Measurements from ENCODE around the gene DGCR8.
A peak's percentile ranks its signal among the peaks of the same experiment; 100 is the strongest.
"Not testable (repeated sequence)": the region's sequence is repeated elsewhere in the genome, so short reads cannot be mapped to it uniquely, and the experiment has no call there.

DGCR8 gene

DNA sequence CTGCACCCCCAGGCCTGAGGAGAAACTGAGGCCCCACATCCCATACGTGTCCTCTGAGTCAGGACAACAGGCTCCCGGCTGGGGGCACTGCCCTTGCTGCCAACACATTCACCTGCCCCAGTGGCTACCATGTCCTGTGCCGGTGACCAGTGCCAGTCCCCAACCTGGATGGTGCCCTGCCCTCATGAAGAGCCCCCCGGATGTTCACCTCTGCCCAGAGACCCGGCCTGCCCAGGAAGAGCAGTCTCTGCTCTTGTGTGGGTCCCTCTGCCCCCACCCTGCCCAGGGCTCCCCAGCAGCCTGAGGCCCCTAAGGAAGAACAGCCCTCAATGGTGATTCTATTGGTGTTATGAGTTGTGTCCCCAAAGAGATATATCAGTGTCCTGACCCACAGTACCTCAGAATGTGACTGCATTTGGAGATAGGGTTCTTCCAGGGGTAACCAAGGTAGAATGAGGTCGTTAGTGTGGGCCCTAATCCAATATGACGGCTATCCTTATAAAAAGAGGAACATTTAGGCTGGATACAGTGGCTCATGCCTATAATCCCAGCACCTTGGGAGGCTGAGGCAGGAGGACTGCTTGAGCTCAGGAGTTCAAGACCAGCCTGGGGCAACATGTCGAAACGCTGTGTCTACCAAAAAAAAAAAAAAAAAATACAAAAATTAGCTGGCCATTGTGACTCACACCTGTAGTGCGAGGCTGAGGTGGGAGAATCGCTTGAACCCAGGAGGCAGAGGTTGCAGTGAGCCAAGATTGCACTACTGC lies 13.2 kb upstream of the DGCR8 start:
- no peak for DNase-seq (ENCODE audit: low read depth in 3 of 3)

DNA sequence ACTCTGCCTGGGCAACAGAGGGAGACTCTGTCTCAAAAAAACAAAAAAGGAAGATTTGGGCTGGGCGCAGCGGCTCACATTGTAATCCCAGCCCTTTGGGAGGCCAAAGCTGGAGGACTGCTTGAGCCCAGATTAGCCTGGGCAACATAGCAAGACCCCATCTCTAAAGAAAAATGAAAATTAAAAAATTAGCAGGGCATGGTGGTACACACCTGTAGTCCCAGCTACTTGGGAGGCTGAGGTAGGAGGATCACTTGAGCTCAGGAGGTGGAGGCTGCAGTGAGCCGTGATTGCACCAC lies 12.7 kb upstream of the DGCR8 start:
- DNase-seq (ENCODE audit: low read depth in 3 of 3) = not testable (repeated sequence)

DNA sequence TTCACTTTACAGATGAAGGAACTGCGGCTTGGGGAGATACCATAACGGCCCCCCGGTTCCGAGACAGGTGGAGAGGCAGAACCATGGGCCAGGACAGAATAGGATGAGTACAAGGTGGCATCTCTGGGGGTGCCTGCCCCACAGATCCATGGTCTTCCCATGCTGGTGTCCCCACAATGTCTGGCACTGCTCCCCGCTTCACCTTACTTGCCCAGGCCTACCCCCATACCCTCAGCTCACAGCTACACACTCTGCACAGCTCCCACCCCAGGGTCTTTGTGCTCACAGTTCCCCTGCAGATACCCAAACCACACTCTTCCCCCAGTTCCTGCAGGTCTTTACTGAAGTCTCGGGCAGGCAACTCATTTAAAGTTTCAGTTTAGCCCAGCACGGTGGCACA lies 11.4 kb upstream of the DGCR8 start:
- DNase-seq (ENCODE audit: low read depth in 3 of 3) = no peak

DNA sequence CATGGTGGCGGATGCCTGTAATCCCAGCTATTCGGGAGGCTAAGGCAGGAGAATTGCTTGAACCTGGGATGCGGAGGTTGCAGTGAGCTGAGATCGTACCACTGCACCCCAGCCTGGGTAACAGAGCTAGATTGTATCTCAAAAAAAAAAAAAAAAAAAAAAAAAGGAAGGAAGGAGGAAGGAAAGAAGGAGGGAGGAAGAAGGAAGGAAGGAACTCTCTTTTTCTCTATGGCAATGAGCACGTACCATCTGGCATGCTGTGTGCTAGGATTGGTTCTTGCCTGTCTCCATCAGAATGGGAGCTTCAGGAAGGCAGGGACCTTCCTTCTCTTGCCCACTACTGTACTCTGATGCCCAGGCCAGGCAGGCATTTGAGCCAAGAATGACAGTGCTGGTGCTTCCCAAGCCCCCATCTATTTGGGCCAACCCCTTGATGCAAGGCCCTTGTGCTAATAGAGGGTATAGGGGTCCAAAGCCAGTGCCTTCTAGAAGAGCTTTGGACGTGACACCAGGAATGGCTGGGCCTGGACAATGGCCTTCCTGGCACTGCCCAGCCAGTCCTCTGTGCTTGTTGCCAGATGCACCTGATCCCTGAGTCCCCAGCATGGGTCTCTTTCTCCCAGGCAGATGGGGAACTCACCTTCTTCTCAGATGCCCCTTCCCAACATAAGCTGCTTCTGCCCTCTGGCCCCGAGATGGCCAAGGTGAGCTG lies 10.6 kb upstream of the DGCR8 start:
- no peak for DNase-seq (ENCODE audit: low read depth in 3 of 3)

DNA sequence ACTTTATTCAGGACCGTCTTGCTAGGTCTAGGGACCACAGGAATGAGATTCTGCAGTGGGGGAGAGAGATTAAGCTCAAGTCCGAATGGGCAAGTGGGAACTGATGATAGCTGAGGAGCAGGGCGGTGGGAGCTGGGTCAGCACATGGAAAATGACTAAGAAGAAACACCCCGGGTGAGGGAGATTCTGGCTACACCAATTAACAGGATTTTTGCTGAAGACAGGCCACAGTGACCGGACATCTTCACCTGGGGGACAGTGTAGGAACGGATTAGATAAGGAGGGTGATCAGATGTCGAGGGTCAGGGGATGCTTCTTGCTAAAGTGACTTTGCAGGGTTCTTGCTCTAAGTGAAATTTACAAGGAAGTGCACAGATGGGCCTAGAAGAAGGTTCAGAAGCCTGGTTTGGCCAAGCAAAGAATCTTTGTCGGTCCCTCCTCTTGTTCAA lies 8.5 kb upstream of the DGCR8 start:
- DNase-seq (ENCODE audit: low read depth in 3 of 3) = no peak

DNA sequence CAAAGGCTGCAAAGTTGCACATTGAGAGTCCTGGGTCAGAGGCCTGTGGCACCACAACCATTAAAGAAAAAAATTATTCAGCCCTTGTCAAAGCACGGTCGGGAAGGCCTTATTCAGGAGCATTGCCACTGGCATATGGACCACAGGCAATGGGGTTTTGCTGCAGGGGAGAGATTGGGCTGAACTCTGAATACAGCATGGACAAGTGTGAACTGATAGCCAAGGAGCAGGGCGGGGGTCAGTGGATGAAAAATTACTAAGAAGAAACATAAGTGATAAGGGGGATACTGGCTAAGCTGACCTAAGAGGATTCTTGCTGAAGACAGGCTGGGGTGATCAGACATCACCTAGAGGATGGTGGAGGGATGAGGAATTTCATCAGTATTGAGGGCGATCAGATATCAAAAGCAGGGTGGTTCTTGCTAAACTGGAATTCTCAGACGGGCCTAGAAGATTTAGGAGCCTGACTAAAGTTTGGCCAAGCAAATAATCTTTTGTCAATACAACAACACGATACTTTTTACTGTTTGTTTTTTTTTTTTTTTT lies 3.3 kb upstream of the DGCR8 start:
- no peak for DNase-seq (ENCODE audit: low read depth in 3 of 3)

DNA sequence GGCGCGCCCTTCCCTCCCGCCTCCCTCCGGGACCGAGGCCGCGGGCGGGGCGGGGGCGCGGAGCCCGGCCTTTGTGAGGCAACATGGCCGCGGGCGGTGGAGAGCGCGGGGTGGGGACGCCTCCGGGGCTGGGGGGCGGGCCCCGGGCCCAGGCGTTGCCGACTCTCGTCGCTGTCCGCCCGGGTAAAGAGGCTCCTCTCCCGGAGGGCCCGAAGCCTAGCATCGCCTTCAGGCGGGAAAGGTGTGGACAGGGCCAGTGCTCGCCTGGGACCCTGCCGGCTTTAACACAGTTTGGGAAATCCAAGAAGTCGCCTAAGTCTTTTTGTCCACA lies 369 bp downstream of the DGCR8 start:
- peak in 2 of 3 experiments; percentile 45 to 69 for DNase-seq (ENCODE audit: low read depth in 3 of 3)

DNA sequence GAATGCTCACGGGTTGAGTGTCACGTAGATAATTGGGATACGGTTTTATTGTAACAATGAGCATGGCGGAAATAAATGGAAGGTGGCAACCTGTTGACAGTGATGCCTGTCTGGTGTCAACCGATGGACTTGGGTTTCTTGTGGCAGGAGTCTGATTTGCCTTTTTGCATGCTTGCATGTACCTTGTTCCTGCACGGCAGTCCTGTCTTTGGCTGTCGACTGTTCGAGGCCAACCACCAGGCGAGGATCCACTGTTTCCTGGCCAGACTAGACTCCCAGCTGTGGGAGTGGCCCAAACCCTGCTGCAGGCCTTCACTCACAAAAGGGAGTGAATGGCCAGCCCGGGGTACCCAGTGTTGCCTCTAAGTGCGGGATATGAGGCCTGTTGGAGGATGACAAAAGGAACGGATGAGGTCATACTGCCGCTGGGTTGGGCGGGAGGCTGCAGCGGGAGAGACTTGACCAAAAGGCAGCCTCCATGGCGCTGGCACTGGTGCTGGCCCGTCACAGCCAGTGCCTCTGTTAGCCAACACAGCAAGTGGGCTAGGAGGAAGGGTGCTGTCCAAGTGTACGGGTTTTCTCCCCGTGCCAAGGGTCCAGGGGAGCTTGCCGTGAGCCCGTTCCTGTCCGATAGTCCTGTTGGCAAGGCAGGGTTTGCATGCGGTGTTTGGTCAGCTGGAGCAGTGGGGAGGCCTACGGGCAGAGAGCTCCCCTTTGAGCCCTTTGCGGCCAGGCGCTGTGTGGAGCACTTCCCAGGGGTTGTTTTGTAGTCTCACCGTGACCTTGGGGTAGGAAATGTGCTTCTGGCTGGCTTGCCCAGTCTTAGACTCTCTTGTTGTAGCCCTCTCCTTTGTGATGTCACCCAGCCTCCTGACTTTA lies 974 bp downstream of the DGCR8 start:
- no peak for DNase-seq (ENCODE audit: low read depth in 3 of 3)

DNA sequence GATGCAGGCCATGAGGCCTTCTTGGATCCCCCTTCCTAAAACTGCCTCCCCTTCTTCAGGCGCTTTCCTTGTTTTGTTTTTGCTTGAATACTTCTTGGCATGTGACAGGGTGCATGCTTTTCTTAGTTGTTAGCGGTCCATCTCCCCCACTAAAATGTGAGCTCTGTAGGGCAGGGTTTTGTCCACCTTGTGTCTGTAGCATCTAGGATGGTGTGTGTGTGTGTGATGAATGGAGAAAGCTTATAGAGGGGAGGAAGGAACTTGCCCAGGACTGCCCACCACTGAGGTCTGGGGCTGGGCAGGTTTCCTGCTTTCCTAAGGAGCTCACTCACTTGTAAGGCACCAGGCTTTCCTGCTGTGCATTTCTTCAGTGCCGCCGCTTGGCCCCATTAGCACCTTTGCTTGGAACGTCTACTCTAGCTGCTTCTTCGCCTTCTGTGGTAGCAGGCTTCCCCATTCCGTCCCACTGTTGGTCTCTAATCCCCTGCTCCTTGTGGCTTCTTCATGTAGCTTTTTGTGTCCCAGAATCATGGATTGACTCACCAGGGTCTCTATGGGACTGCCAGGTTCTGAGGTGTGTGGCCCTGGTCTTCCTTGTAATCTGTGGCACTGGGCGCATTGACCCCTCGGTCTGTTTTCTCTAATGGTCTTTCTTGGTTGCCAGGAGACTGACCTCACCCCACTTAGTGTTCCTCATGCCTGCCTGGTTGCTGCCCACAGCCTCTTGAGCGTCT lies 3.3 kb downstream of the DGCR8 start:
- DNase-seq (ENCODE audit: low read depth in 3 of 3) = no peak

DNA sequence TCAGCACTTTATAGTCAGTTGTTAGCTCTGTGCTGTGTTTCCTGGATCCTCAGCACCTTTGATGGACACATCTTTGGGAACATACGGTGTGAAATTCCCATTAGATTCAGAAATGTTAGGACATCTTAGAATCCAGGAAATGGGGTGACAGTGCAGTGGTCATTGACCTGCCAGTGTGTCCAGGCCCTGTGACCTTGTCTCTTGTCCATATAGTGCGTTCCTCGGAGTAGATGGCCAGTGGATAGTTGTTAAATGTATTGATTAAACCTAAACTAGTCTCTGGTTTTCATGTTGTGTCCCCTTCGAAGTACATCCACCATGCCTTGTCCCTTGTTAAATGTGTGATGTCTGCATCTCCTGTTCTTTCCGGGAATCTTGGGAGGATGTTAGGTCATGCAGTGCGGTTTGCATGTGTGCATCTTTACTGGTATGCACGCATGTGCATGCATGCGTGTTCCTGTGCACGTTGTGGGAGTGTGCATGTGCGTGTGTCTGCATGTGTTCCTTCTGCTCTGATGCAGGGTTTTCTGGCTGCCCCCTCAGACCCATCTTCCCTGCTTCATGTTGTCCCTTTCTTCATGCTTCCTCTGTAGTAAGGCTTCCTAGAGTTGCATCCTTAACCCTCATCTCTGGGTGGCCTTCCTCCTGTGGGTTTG lies 4.0 kb downstream of the DGCR8 start:
- no peak for DNase-seq (ENCODE audit: low read depth in 3 of 3)

DNA sequence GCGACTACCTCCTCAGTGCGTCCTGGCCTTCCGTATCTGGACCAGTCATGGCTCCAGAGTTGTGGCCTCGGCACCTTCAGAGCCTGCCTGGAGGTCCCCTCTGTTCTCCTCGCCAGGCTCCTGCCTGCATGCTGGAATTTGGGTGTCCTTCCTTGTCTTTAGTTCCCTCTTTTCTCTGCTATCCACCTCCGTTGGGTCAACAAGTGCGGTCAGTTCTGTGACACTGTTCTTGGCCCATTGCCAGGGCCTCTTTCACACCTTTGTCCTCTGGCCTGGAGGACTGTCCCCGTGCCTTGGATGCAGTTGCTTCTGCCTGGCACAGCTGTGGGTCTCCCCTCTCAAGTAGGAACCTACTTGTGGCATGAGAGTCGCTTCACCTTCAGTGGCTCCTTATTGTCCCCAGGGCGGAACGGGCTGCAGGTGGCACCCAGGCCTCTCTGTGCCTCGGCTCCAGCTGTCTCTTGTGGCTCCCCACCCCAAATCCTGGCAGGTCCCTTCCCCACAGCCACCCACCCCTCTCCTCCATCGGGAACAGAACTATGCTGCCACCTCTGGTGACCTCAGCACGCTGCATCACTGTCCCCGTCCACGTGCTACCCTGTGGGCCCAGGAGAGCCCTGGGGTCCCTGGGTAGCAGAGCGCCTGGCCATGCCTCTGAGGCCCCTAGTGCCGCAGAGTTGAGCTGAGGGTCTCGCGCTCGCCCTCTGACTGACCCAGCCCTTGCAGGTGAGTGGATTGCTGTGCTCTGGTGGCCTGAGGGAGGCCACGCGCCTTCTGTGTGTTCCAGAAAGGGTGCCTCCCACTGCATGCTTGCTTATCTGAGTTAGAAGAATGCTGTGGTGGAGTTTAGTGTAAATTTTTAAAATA lies 4.7 kb downstream of the DGCR8 start:
- DNase-seq (ENCODE audit: low read depth in 3 of 3) = no peak

DNA sequence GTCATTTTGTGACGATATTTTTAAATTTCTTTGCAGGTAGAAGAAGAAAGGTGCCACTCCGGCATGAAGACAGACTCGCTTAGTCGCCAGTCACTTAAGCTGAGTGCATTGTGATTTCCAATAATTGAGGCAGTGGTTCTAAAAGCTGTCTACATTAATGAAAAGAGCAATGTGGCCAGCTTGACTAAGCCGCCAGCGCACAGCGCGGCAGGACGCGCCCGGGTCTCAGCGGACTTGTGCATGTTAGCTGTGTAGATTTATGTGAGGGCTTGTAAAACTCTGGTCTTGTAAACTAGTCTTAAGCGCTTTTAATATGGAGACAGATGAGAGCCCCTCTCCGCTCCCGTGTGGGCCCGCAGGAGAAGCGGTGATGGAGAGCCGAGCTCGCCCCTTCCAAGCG lies 5.6 kb downstream of the DGCR8 start:
- DNase-seq (ENCODE audit: low read depth in 3 of 3) = no peak

DNA sequence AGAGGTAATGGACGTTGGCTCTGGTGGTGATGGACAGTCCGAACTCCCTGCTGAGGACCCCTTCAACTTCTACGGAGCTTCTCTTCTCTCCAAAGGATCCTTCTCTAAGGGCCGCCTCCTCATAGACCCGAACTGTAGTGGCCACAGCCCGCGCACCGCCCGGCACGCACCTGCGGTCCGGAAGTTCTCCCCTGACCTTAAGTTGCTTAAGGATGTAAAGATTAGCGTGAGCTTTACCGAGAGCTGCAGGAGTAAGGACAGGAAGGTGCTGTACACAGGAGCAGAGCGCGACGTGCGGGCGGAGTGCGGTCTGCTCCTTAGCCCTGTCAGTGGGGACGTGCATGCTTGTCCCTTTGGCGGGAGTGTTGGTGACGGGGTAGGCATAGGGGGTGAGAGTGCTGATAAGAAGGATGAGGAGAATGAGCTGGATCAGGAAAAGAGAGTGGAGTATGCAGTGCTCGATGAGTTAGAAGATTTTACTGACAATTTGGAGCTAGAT lies 6.1 kb downstream of the DGCR8 start:
- DNase-seq (ENCODE audit: low read depth in 3 of 3) = no peak

DNA sequence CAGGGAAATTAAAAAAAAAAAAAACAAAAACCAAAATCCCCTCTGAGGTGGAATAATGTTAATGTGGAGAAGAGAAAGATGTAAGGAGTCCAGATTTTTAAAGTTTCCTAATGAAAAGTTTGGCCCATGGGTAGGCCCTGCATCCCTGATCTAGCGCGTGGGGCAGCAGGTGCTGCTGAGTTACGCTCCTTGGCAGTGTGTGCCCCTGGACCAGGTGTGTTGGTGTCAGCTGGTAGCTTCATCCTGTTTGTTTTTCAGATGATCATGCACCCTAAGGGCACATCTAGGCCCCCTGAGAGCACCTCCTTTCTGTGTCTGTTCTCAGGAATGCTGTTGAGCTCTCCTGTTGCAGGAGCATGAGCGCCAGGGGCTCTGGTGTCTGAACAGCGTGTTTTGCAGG lies 6.7 kb downstream of the DGCR8 start:
- no peak for DNase-seq (ENCODE audit: low read depth in 3 of 3)

DNA sequence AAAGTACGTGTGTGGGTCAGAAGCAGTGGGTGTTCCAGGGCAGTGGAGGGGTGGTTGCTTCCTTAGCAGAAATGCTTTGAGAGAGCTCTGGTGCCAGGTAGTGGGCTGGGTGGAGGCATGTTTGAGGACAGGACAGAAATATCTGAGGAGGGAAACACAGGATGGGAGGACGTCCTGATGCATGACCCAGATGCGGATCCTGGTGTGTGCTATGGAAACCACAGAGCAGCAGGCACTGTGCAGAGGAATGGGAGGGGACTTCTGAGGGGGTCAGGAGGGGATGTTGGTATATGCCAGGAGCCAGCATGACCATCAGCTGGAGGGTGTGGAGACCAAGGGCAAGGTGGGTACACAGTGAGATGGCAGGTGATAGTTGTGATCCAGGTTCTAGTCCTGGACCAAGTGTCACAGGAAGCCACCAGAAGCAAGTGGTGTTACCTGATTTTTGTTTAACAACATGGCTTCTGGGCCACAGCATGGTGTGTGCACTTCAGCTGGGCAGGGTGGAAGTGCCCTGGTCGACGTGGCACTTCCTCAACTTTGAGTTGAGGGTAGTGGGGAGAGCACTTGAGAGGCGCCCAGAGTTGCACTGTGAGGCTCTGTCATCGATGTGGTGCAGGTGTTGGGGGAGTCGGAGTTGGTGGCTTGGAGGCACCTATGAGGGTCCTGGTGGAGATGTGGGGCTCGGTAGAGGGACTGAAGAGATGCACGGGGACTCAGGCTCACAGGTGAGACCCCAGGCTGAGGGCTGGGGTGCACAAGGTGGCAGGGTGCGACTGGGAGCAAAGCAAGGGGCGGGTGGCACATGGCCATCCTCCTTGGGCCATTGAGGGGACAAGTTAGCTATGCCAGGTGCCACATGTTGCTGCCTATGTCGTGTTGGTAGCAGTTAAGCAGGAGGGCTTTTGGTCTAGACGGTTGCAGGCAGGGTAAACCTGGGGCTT lies 7.5 kb downstream of the DGCR8 start:
- DNase-seq (ENCODE audit: low read depth in 3 of 3) = no peak

DNA sequence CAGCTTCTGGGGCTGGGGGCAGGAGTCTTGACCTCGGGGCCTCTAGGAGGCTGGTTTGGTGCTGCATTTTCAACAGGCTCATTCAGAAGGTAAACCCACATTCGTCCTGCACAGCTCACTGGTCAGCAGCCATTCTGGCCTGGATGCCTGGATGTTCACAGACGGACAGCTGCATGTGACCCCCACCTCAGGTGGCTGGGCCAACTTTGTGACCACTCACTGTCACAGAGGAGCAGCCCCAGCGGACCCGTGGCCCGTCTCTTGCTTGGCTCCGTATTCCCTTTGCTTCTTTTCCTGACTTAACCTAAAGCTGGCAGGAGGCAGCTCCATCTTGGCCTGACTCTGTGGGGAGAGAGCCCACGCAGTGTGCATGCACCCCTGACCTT lies 8.2 kb downstream of the DGCR8 start:
- DNase-seq (ENCODE audit: low read depth in 3 of 3) = no peak

DNA sequence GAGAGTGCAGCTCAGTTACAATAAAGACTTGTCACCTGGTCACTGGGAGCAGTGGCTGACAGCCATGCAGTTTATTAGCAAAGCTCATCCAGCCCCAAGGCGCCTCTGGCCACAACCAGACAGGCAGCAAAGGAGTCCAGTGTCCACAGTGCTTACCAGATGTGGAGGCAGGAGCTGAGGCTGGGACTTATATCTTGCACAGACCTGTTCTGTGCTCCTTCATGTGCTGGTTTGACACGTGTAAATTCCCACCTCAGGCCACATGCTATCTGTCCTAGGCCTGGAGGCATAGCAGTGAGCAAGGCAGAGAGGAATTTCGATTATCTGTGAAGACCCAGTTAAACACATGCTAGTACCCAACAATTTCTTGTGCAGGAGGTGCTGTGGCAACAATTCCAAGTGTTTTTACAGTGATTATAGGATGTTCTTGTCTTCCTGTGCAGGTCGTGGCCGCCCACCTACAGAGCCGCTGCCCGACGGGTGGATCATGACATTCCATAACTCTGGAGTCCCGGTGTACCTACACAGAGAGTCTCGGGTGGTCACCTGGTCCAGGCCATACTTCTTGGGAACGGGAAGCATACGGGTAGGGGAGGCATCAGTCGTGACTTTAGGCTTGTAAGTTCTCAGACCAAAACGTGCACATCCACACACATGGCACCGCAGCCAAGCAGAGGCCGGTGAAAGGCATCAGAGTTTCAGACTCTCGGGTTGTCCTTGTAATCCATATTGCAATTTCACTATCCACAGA lies 9.4 kb downstream of the DGCR8 start:
- DNase-seq (ENCODE audit: low read depth in 3 of 3) = no peak
